ENCODE measurements around the gene SEMA5A. TPM values are rescaled to one million over a fixed set of nuclear protein-coding genes. Genes with fewer than 3 reads are reported as not detected.
"Not testable (repeated sequence)": the region's sequence is repeated elsewhere in the genome, so short reads cannot be mapped to it uniquely, and the experiment has no call there.

Gene SEMA5A
- total RNA-seq, 2 donors from 2014 or later, result 0.14 to 0.23 TPM

DNA sequence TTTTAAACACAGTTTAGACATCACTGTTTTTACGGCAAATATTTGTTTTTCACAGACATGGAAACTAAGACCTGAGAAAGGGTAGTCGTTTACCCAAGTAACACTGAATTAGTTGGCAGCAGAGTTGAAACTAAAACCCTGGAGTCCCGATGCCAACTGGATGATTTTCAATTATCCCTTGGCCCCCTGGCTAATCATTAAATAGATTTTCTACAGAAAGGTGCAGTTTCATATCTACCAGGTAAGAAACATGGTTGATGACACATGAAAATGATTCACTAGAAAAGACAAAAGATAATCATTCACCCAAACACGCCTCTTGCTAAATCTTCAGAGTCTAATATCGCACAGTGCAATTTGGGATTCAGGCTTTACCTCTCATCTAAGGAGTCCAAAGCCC is 136.9 kb downstream of the SEMA5A start:
- DNase-seq, result no peak
- H3K27ac Mint-ChIP-seq, result no peak overlapping the region
- H3K4me1 Mint-ChIP-seq (ENCODE audit: low read depth), result no peaks in the 10 kb centered on the region
- no peak overlapping the region for H3K4me3 Mint-ChIP-seq
- H3K27me3 Mint-ChIP-seq (ENCODE audit: low read depth), result no peaks in the 10 kb centered on the region
- H3K36me3 Mint-ChIP-seq (ENCODE audit: insufficient read depth in 2 of 2), result no peaks in the 10 kb centered on the region
- H3K9me3 Mint-ChIP-seq, result peaks cover 4 to 6% of the 10 kb centered on the region in 2 donors
- ATAC-seq (replicated peaks in 1 of 2), result no peak

GRCh38 chr5:9405196-9405754 is 140.6 kb downstream of the SEMA5A start:
- no peak overlapping the region for H3K4me3 Mint-ChIP-seq
- no peak overlapping the region for H3K27ac Mint-ChIP-seq
- H3K9me3 Mint-ChIP-seq, result peaks cover 4 to 11% of the 10 kb centered on the region in 2 donors
- ATAC-seq (replicated peaks in 1 of 2) (peak; percentile 27 to 33), DNase-seq (no peak)
- no peaks in the 10 kb centered on the region for H3K4me1 Mint-ChIP-seq (ENCODE audit: low read depth)
- no peaks in the 10 kb centered on the region for H3K27me3 Mint-ChIP-seq (ENCODE audit: low read depth)
- H3K36me3 Mint-ChIP-seq (ENCODE audit: insufficient read depth in 2 of 2), result no peaks in the 10 kb centered on the region

- Mint-ChIP-seq H3K4me3 (no peak overlapping the region), H3K27me3 (ENCODE audit: low read depth) (no peaks in the 10 kb centered on the region), H3K36me3 (ENCODE audit: insufficient read depth in 2 of 2) (no peaks in the 10 kb centered on the region), H3K27ac (no peak overlapping the region), H3K4me1 (ENCODE audit: low read depth) (no peaks in the 10 kb centered on the region), H3K9me3 (peaks cover 2 to 10% of the 10 kb centered on the region in 2 donors)
- DNase-seq (no peak), ATAC-seq (replicated peaks in 1 of 2) (no peak)
These were observed 143.9 kb downstream of the SEMA5A start for GRCh38 chr5:9401786-9402472.

DNA sequence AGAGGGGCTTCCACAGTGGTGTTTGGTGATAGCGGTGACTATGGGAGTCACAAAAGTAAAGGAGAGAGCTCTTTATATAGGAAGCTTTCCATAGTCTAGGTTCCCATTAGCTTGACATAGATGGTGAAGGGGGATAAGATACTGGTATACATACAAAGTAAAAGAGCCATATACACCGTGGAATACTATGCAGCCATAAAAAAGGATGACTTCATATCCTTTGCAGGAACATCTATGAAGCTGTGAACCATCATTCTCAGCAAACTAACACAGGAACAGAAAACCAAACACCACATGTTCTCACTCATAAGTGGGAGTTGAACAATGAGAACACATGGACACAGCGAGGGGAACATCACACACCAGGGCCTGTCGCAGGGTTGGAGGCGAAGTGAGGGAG is 146.1 kb downstream of the SEMA5A start:
- not testable (repeated sequence) for H3K4me3 Mint-ChIP-seq; ATAC-seq (replicated peaks in 1 of 2); H3K4me1 Mint-ChIP-seq (ENCODE audit: low read depth); DNase-seq; H3K27me3 Mint-ChIP-seq (ENCODE audit: low read depth); H3K36me3 Mint-ChIP-seq (ENCODE audit: insufficient read depth in 2 of 2); H3K27ac Mint-ChIP-seq
- H3K9me3 Mint-ChIP-seq, result peaks cover 4 to 10% of the 10 kb centered on the region in 2 donors

DNA sequence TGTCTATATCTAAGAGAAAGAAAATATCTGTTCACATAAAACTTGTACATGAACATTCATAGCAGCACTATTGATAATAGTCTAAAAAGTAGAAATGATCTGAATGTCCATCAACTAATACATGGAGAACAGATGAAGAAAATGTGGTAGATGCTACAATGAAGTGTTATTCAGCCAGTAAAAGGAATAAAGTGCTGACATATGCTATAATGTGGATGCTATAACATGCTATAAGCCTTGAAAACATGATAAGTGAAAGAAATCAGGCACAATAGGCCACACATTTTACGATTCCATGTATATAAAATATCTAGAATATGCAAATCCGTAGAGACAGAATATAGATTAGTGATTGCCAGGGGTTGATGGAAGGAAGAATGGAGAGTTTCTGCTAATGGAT is 146.8 kb downstream of the SEMA5A start:
- Mint-ChIP-seq H3K9me3 (peaks cover 4 to 10% of the 10 kb centered on the region in 2 donors), H3K4me1 (ENCODE audit: low read depth) (no peaks in the 10 kb centered on the region), H3K4me3 (no peak overlapping the region), H3K27ac (no peak overlapping the region), H3K36me3 (ENCODE audit: insufficient read depth in 2 of 2) (no peaks in the 10 kb centered on the region), H3K27me3 (ENCODE audit: low read depth) (no peaks in the 10 kb centered on the region)
- ATAC-seq (replicated peaks in 1 of 2) (no peak), DNase-seq (no peak)

DNA sequence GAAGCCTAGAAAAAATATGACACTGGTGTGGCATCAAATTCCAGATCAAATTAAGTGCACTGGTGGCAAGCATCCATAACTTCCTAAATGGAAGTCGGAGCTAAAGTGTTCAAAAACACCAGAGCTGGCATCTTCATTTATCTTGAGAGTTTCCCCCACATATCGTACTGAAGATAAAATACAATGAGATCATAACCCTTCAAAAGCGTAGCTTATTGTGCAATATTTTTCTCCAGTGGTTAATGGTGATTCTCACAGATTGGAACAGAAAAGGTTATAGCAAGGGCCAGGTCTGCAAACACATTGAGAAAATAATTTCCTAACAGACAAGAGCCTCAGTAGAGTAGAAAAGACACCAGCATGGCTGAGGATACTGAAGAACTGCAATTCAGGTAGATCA is 147.6 kb downstream of the SEMA5A start:
- no peaks in the 10 kb centered on the region for H3K4me1 Mint-ChIP-seq (ENCODE audit: low read depth)
- no peak for ATAC-seq (replicated peaks in 1 of 2)
- H3K4me3 Mint-ChIP-seq, result no peak overlapping the region
- H3K9me3 Mint-ChIP-seq, result peaks cover 4 to 10% of the 10 kb centered on the region in 2 donors
- DNase-seq, result no peak
- H3K27ac Mint-ChIP-seq, result no peak overlapping the region
- H3K36me3 Mint-ChIP-seq (ENCODE audit: insufficient read depth in 2 of 2), result no peaks in the 10 kb centered on the region
- no peaks in the 10 kb centered on the region for H3K27me3 Mint-ChIP-seq (ENCODE audit: low read depth)

GRCh38 chr5:9396285-9396770 is 149.5 kb downstream of the SEMA5A start:
- Mint-ChIP-seq H3K36me3 (ENCODE audit: insufficient read depth in 2 of 2) (no peaks in the 10 kb centered on the region), H3K4me1 (ENCODE audit: low read depth) (no peaks in the 10 kb centered on the region), H3K9me3 (peaks cover 5 to 8% of the 10 kb centered on the region in 2 donors), H3K27ac (no peak overlapping the region), H3K27me3 (ENCODE audit: low read depth) (peaks cover 6% of the 10 kb centered on the region), H3K4me3 (no peak overlapping the region)
- DNase-seq, result no peak
- ATAC-seq (replicated peaks in 1 of 2), result no peak

- H3K27ac Mint-ChIP-seq, result no peak overlapping the region
- DNase-seq (no peak), ATAC-seq (replicated peaks in 1 of 2) (no peak)
- H3K9me3 Mint-ChIP-seq, result peaks cover 5 to 8% of the 10 kb centered on the region in 2 donors
- H3K4me1 Mint-ChIP-seq (ENCODE audit: low read depth), result no peaks in the 10 kb centered on the region
- H3K4me3 Mint-ChIP-seq, result no peak overlapping the region
- no peaks in the 10 kb centered on the region for H3K36me3 Mint-ChIP-seq (ENCODE audit: insufficient read depth in 2 of 2)
- peaks cover 7% of the 10 kb centered on the region for H3K27me3 Mint-ChIP-seq (ENCODE audit: low read depth)
These were observed 150.2 kb downstream of the SEMA5A start for GRCh38 chr5:9395706-9396105.

GRCh38 chr5:9394221-9394620 is 151.7 kb downstream of the SEMA5A start:
- H3K36me3 Mint-ChIP-seq (ENCODE audit: insufficient read depth in 2 of 2), result no peaks in the 10 kb centered on the region
- H3K27me3 Mint-ChIP-seq (ENCODE audit: low read depth), result peaks cover 7% of the 10 kb centered on the region
- peaks cover 4 to 11% of the 10 kb centered on the region in 2 donors for H3K9me3 Mint-ChIP-seq
- no peak overlapping the region for H3K27ac Mint-ChIP-seq
- H3K4me3 Mint-ChIP-seq, result no peak overlapping the region
- no peaks in the 10 kb centered on the region for H3K4me1 Mint-ChIP-seq (ENCODE audit: low read depth)
- ATAC-seq (replicated peaks in 1 of 2), result no peak
- no peak for DNase-seq

DNA sequence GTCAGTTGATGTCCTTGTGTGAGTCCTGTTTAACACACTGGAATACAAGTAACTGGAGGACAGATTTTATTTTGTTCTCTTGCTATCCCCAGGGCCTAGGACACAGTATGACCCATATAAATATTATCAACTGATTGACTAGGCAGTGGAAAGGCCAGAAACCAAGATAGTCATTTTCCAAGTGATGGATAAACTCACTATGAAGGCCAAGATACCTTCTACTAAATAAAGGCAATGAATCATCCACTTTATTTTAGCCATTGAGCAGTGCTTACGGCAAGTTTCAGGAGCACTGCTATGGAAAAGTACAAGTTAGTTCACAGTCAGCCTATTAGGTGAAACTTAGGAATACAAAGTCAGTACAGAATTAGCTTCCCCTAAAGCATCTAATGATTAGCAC is 153.2 kb downstream of the SEMA5A start:
- Mint-ChIP-seq H3K36me3 (ENCODE audit: insufficient read depth in 2 of 2) (no peaks in the 10 kb centered on the region), H3K4me3 (no peak overlapping the region), H3K9me3 (peaks cover 4 to 13% of the 10 kb centered on the region in 2 donors), H3K27me3 (ENCODE audit: low read depth) (peaks cover 7% of the 10 kb centered on the region), H3K4me1 (ENCODE audit: low read depth) (no peaks in the 10 kb centered on the region), H3K27ac (no peak overlapping the region)
- ATAC-seq (replicated peaks in 1 of 2) (no peak), DNase-seq (no peak)

GRCh38 chr5:9391080-9391479 is 154.8 kb downstream of the SEMA5A start:
- H3K4me1 Mint-ChIP-seq (ENCODE audit: low read depth), result no peaks in the 10 kb centered on the region
- no peak for DNase-seq
- no peaks in the 10 kb centered on the region for H3K36me3 Mint-ChIP-seq (ENCODE audit: insufficient read depth in 2 of 2)
- no peak overlapping the region for H3K27ac Mint-ChIP-seq
- H3K4me3 Mint-ChIP-seq, result no peak overlapping the region
- peaks cover 7% of the 10 kb centered on the region for H3K27me3 Mint-ChIP-seq (ENCODE audit: low read depth)
- H3K9me3 Mint-ChIP-seq, result peaks cover 4 to 15% of the 10 kb centered on the region in 2 donors
- ATAC-seq (replicated peaks in 1 of 2), result no peak

DNA sequence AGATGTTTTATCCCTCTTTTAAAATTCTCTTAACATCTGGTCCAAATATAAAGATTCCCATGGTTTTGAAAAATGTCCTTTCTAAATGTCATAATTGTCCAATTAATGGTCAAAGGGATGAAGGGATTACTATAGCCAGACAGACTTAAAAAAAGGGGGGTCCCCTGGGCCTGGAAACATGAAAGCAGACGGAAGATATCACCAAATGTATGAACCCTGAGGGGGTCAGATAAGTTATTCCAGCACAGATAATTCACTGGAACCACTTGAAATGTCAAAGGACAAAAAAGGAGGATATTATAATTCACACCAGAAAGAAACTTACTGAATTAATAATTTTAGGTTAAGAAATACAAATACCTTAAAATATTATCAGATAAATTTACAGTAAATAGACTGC is 155.8 kb downstream of the SEMA5A start:
- H3K27ac Mint-ChIP-seq, result no peak overlapping the region
- no peak overlapping the region for H3K4me3 Mint-ChIP-seq

GRCh38 chr5:9388941-9389674 is 156.8 kb downstream of the SEMA5A start:
- peaks cover 7% of the 10 kb centered on the region for H3K27me3 Mint-ChIP-seq (ENCODE audit: low read depth)
- H3K4me1 Mint-ChIP-seq (ENCODE audit: low read depth), result no peaks in the 10 kb centered on the region
- H3K9me3 Mint-ChIP-seq, result peaks cover 4 to 15% of the 10 kb centered on the region in 2 donors
- ATAC-seq (replicated peaks in 1 of 2), result no peak
- DNase-seq, result no peak
- H3K4me3 Mint-ChIP-seq, result no peak overlapping the region
- H3K27ac Mint-ChIP-seq, result no peak overlapping the region
- H3K36me3 Mint-ChIP-seq (ENCODE audit: insufficient read depth in 2 of 2), result no peaks in the 10 kb centered on the region

More for the DNA sequence above, 155.8 kb downstream of the SEMA5A start:
- no peaks in the 10 kb centered on the region for H3K36me3 Mint-ChIP-seq (ENCODE audit: insufficient read depth in 2 of 2)
- no peak for DNase-seq
- H3K9me3 Mint-ChIP-seq, result peaks cover 4 to 15% of the 10 kb centered on the region in 2 donors
- no peaks in the 10 kb centered on the region for H3K4me1 Mint-ChIP-seq (ENCODE audit: low read depth)
- peaks cover 7% of the 10 kb centered on the region for H3K27me3 Mint-ChIP-seq (ENCODE audit: low read depth)
- no peak for ATAC-seq (replicated peaks in 1 of 2)
